ENCODE measurements around the gene KRT78.

The KRT78 gene

GRCh38 chr12:52837781-52838608 lies 10.8 kb downstream of the KRT78 start:
- Mint-ChIP-seq H3K27ac (peak overlapping the region; percentile 55), H3K4me1 (ENCODE audit: low read depth) (peaks cover 46% of the 10 kb centered on the region), H3K36me3 (ENCODE audit: low read depth) (no peaks in the 10 kb centered on the region), H3K9me3 (no peaks in the 10 kb centered on the region), H3K27me3 (no peaks in the 10 kb centered on the region), H3K4me3 (no peak overlapping the region)
- DNase-seq = no peak

GRCh38 chr12:52837413-52837741 lies 11.4 kb downstream of the KRT78 start:
- peak overlapping the region; percentile 55 for H3K27ac Mint-ChIP-seq
- peaks cover 44% of the 10 kb centered on the region for H3K4me1 Mint-ChIP-seq (ENCODE audit: low read depth)
- no peak for DNase-seq
- no peaks in the 10 kb centered on the region for H3K9me3 Mint-ChIP-seq
- H3K27me3 Mint-ChIP-seq = no peaks in the 10 kb centered on the region
- no peaks in the 10 kb centered on the region for H3K36me3 Mint-ChIP-seq (ENCODE audit: low read depth)
- no peak overlapping the region for H3K4me3 Mint-ChIP-seq

GRCh38 chr12:52836491-52837412 lies 12.0 kb downstream of the KRT78 start:
- H3K4me3 Mint-ChIP-seq = peak overlapping the region; percentile 42
- no peaks in the 10 kb centered on the region for H3K9me3 Mint-ChIP-seq
- H3K27ac Mint-ChIP-seq = peak overlapping the region; percentile 93
- H3K27me3 Mint-ChIP-seq = no peaks in the 10 kb centered on the region
- no peak for DNase-seq
- peaks cover 41% of the 10 kb centered on the region for H3K4me1 Mint-ChIP-seq (ENCODE audit: low read depth)
- no peaks in the 10 kb centered on the region for H3K36me3 Mint-ChIP-seq (ENCODE audit: low read depth)

GRCh38 chr12:52836042-52836466 lies 12.7 kb downstream of the KRT78 start:
- peak overlapping the region; percentile 42 for H3K4me3 Mint-ChIP-seq
- no peaks in the 10 kb centered on the region for H3K9me3 Mint-ChIP-seq
- peak; percentile 75 for DNase-seq
- H3K36me3 Mint-ChIP-seq (ENCODE audit: low read depth) = no peaks in the 10 kb centered on the region
- no peaks in the 10 kb centered on the region for H3K27me3 Mint-ChIP-seq
- H3K27ac Mint-ChIP-seq = peak overlapping the region; percentile 93
- H3K4me1 Mint-ChIP-seq (ENCODE audit: low read depth) = peaks cover 41% of the 10 kb centered on the region

- Mint-ChIP-seq H3K4me1 (ENCODE audit: low read depth) (peaks cover 41% of the 10 kb centered on the region), H3K36me3 (ENCODE audit: low read depth) (no peaks in the 10 kb centered on the region), H3K27me3 (no peaks in the 10 kb centered on the region), H3K27ac (peak overlapping the region; percentile 93), H3K9me3 (no peaks in the 10 kb centered on the region), H3K4me3 (peak overlapping the region; percentile 42)
- DNase-seq = peak; percentile 43
Observed at GRCh38 chr12:52835271-52836041, 13.3 kb downstream of the KRT78 start.

- no peaks in the 10 kb centered on the region for H3K9me3 Mint-ChIP-seq
- H3K27me3 Mint-ChIP-seq = no peaks in the 10 kb centered on the region
- H3K36me3 Mint-ChIP-seq (ENCODE audit: low read depth) = no peaks in the 10 kb centered on the region
- H3K4me3 Mint-ChIP-seq = no peak overlapping the region
- peaks cover 41% of the 10 kb centered on the region for H3K4me1 Mint-ChIP-seq (ENCODE audit: low read depth)
- no peak for DNase-seq
- H3K27ac Mint-ChIP-seq = peak overlapping the region; percentile 17
Observed at GRCh38 chr12:52834727-52835001, 14.1 kb downstream of the KRT78 start.

- Mint-ChIP-seq H3K4me3 (no peak within 1 kb of the TSS), H3K27me3 (no peaks in the 10 kb centered on the region), H3K9me3 (no peaks in the 10 kb centered on the region), H3K36me3 (ENCODE audit: low read depth) (no peaks in the 10 kb centered on the region), H3K27ac (peak within 1 kb of the TSS; percentile 93), H3K4me1 (ENCODE audit: low read depth) (peaks cover 42% of the 10 kb centered on the region)
- no peak for DNase-seq
Observed at GRCh38 chr12:52833922-52834726, 14.7 kb downstream of the KRT78 start, which contains the start of gene KRT79. TSS of gene KRT79 (minus strand) at chr12:52834311. CDS start at chr12:52834260, 51 bp downstream.

GRCh38 chr12:52832985-52833905 lies 15.5 kb downstream of the KRT78 start:
- no peaks in the 10 kb centered on the region for H3K9me3 Mint-ChIP-seq
- H3K27ac Mint-ChIP-seq = no peak overlapping the region
- no peaks in the 10 kb centered on the region for H3K36me3 Mint-ChIP-seq (ENCODE audit: low read depth)
- H3K4me3 Mint-ChIP-seq = no peak overlapping the region
- H3K27me3 Mint-ChIP-seq = no peaks in the 10 kb centered on the region
- peaks cover 47% of the 10 kb centered on the region for H3K4me1 Mint-ChIP-seq (ENCODE audit: low read depth)
- no peak for DNase-seq

GRCh38 chr12:52832451-52832850 lies 16.3 kb downstream of the KRT78 start:
- H3K27me3 Mint-ChIP-seq = no peaks in the 10 kb centered on the region
- no peak for DNase-seq
- H3K4me1 Mint-ChIP-seq (ENCODE audit: low read depth) = peaks cover 41% of the 10 kb centered on the region
- no peaks in the 10 kb centered on the region for H3K36me3 Mint-ChIP-seq (ENCODE audit: low read depth)
- H3K27ac Mint-ChIP-seq = no peak overlapping the region
- H3K9me3 Mint-ChIP-seq = no peaks in the 10 kb centered on the region
- no peak overlapping the region for H3K4me3 Mint-ChIP-seq

GRCh38 chr12:52831251-52831650 lies 17.5 kb downstream of the KRT78 start:
- Mint-ChIP-seq H3K27ac (no peak overlapping the region), H3K4me3 (no peak overlapping the region), H3K27me3 (no peaks in the 10 kb centered on the region), H3K36me3 (ENCODE audit: low read depth) (no peaks in the 10 kb centered on the region), H3K4me1 (ENCODE audit: low read depth) (peaks cover 29% of the 10 kb centered on the region), H3K9me3 (no peaks in the 10 kb centered on the region)
- DNase-seq = no peak

GRCh38 chr12:52829986-52830770 lies 18.6 kb downstream of the KRT78 start:
- Mint-ChIP-seq H3K9me3 (no peaks in the 10 kb centered on the region), H3K27ac (no peak overlapping the region)
- no peak for DNase-seq

GRCh38 chr12:52828591-52829021 lies 20.2 kb downstream of the KRT78 start:
- no peaks in the 10 kb centered on the region for H3K9me3 Mint-ChIP-seq
- H3K4me1 Mint-ChIP-seq (ENCODE audit: low read depth) = peaks cover 12% of the 10 kb centered on the region
- H3K27me3 Mint-ChIP-seq = no peaks in the 10 kb centered on the region
- no peak for DNase-seq
- no peak overlapping the region for H3K27ac Mint-ChIP-seq
- H3K4me3 Mint-ChIP-seq = no peak overlapping the region
- no peaks in the 10 kb centered on the region for H3K36me3 Mint-ChIP-seq (ENCODE audit: low read depth)

More at GRCh38 chr12:52829986-52830770, 18.6 kb downstream of the KRT78 start:
- Mint-ChIP-seq H3K36me3 (ENCODE audit: low read depth) (no peaks in the 10 kb centered on the region), H3K27me3 (no peaks in the 10 kb centered on the region), H3K4me1 (ENCODE audit: low read depth) (peaks cover 18% of the 10 kb centered on the region), H3K4me3 (no peak overlapping the region)

All from activated T-cell treated with anti-CD3 and anti-CD28 coated beads, Interleukin-2, amount 50 U/mL, for 24 hours (primary cell).